HG03558 (cell line): ENCODE data around the gene NOTCH3.

ENCODE experiments used
- ATAC-seq: cut with Tn5 transposase; IDR thresholded peaks from one replicate; pipeline ENCODE4 v1.9.1; 2021; ENCODE audit warnings: moderate number of reproducible peaks; ENCODE audit not compliant: unreplicated experiment; ENCODE audit errors: extremely low read depth

Gene NOTCH3

DNA sequence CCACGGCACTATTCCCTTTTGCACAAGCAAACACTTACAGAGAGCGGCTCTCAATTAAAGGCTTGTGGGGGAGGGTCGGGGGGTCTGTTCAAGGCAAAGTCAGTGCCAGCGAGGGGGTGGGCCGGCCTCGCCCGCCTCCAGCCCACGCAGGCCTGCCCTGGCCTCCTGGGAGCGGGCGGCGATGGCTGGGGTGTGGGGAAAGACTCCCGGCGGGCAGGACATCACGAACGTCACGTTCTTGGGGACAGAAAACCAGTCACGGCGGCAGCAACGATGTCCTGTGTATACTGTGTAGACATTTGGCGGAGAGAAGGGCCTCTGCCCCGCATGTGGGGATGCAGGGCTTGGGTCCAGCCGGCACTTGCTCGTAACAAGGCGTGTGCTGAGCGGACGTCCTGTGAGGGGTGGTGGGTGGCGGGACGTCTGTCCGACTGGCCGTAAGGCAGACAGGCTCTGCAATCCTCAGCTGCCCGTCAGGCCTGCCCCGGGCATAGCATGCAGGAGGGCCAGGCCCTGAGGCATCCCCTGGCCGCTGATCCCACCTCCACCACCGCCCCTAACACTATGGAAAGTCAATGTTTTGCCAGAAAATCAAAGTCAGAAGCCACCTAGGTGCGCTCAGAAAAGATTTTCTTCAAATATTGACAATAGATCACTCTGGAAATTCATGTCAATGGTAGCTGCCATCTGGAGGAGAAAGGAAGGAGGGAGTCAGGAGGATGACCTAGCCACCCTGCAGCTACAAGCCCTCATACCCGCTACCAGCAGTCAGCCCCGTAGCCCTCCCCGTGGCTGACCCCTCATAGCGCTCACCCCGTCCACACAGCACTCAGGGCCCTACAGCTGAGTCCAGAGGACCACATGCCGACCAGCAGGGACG is 37.2 kb upstream of the NOTCH3 start:
- no peak for ATAC-seq

DNA sequence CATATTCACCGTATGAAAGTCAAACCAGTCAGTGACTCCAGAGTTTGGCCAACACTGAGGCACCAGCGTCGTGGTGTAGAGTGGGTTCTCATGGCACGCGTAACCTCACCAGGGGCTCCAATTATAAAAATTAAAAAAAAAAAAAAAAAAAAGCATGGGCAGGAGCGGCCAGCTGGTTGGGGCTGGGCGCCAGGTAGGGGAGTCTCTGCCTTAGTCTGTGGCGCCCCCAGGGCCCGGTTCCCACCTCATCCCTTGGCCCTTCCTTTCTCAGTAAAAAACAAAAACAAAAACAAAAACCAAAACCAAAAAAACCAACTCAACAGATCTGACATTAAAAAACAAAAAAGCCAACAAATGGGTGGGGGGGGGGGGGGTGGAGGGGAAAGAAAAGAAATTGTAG is 36.1 kb upstream of the NOTCH3 start:
- no peak for ATAC-seq

DNA sequence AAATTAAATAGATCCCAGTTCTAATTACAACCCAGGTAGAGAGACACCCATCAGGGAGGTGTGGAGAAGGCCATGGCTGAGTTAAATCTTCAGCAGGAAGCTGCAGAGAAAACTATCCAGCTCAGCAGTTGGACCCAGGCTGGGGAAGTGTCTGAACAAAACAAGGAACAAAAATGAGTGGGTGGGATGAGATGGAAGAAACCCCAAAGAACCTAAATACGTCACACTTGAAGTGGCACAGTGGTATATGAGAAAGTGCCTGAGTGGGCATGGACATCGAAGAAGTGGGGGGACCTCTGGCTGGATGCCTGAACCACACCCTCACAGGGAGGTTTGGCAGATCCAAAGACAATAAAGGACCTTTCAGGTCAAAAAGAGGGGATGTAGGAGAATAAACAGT is 35.0 kb upstream of the NOTCH3 start:
- no peak for ATAC-seq

DNA sequence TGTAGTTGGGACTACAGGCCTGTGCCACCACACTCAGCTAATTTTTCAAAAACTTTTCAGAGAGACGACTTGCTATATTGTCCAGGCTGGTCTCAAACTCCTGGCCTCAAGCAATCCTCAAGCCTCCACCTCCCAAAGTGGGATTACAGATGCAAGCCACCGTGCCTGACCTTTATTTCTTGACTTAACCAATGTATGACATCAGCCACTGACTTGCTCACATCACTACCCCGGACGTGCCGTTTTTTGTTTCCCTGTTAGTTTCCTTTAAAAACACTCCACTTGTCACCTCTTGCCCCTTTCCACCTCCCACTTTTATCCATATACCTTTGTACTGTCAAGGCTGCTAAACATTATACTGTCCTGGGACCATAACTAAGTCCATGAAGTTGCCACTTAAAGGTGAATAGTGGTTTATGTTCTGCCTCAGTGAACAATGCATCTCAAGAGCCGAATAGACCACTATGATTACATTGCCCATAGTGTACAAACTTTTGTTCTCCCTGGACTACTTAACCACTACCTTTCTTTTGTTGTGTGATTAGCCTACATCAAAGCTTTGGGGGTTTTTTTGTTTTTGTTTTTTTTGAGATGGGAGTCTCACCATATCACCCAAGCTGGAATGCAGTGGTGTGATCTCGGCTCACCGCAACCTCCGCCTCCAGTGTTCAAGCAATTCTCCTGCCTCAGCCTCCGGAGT is 33.8 kb upstream of the NOTCH3 start:
- ATAC-seq: no peak

DNA sequence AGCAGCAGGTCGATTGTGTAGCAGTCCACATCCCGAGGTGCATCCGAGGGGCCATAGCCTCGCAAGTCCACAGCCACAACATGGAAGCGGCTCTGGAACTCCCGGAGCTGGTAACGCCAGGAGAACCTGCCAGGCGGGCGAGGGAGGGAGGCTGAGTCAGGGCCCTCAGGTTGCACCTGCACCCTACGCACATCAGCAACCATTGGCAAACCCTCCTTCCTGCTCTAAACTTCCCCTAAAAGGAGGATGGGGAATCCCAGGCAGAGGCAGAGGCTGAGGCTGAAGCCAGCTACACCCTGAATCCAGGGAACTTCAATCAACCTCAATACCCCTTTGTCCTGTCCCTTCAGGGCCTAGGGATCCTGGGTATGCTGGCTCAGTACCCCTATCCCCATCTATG is 30.5 kb upstream of the NOTCH3 start:
- no peak for ATAC-seq

DNA sequence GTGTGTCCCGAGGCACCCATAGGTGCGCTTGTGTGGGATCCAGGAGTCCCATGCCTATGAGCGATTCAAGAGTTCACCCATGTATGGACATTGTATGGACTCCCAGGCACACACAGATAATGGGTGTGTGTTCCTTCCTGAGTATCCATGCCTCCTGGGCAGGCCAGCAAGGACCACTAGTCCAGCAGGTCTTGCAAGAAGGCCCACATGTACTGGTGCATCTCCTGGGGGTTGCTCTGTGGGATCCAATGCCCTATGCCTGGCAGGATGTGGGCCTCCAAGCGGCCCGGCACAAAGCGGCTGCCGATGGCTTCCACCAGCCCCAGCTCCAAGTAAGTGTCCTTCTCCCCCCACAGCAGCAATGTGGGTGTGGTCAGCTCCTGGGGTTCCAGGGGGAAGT is 26.5 kb upstream of the NOTCH3 start:
- no peak for ATAC-seq

DNA sequence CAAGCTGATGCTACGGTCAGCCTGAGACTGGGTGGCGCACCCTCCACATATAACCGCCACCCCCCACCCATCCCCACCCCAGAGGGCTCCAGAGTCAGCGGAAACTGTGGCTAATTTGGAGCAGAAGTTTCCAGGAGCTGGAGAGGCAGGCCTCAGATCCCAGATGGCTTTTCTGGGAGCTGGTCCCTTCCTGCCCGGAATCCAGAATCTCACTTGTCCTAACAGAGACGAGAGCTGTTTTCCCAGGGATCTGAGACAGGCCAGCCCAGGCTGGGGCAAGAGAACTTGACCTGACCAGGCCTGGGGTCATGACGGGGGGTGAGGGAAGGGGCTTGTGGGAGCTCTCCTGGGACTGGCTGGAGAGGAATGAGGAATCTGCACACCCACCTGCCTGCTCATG is 25.0 kb upstream of the NOTCH3 start:
- no peak for ATAC-seq

DNA sequence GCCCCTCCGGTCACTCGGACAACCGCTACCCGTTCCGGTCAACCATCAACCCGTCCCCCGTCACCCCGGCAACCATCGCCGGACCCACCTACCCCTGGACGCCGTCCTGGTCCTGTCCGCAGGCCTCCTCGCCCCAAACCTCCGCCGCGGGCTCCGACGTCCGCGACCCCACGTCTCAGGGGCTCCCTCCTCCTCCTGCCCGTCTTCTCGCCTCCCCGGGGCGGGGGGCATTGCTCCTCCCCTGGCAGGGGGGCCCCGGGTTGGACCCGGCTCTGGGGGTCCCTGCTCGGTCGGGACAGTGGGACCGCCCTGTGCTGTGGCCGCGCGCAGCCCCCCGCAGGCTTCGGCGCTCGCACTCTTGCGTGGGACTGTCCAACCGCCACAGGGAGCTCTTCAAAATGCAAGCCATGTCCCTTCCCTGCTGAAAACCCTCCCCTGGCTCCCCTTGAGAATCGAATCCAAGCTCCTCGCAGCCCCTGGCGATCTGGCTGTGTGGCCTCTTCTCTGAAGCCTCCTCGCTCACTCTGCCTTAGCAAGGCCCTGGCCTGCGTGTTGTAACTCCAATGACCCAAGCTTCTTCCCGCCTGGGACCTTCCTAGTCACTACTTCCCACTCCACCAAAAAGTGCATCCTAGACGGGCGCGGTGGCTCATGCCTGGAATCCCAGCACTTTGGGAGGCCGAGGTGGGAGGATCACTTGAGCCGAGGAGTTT is 23.0 kb upstream of the NOTCH3 start:
- no peak for ATAC-seq

DNA sequence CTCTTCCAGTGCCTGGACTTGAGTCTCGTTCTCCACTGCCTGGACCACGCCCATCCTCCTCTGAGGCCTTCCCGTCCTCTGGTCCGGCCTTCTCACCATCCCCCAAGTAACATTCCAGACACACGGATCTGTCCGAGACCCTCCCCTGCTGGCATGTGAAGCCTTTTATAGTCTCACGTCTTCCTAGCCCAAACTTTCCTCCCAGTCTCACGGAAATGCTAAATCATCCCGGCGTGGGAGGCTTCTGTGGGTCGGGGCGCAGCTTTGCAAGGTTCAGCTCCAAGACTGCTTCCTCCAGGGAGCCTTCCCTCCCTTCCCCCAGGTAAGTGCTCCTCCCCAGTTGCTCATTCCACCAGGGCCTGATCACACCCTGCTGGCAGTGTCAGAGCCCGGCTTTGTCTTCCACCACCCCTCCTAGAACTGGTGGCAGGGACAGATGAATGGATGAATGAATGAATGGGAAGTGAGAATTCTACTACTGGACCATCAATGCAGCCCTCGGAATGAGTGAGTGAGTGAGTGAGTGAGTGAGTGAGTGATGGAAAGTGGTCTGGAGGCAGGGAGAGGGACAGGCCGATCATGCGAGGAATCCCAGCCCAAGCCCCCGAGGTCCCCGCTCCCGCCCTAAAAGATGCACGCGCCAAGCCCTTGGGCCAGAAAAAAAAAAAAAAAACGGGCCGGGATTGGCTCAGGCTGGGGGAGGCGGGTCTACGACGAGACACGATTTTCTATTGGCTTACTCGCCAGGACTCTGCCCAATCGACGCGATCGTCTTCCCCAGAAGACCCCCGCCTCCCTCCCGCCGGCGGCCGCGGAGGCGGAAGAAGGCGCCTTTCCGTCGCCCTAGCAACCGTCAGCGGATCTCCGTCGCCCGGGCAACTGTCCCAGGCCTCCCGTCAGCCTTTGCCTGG is 22.2 kb upstream of the NOTCH3 start:
- ATAC-seq: no peak

DNA sequence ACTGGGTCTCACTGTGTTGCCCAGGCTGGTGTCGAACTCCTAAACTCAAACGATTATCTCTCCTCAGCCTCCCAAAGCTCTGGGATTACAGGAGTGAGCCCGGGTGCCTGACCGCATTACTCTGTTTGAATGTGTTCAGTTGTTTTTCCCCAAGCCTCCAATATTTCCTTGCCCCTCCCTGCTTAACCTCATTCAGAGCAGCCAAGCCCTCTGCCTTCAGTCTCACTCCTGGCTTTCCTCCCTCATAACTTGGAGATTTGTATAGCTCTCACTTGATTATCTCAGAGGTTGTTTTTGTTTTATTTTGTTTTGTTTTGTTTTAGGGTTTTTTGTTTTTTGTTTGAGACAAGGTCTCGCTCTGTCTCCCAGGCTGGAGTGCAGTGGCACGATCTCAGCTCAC is 20.0 kb upstream of the NOTCH3 start:
- no peak for ATAC-seq

DNA sequence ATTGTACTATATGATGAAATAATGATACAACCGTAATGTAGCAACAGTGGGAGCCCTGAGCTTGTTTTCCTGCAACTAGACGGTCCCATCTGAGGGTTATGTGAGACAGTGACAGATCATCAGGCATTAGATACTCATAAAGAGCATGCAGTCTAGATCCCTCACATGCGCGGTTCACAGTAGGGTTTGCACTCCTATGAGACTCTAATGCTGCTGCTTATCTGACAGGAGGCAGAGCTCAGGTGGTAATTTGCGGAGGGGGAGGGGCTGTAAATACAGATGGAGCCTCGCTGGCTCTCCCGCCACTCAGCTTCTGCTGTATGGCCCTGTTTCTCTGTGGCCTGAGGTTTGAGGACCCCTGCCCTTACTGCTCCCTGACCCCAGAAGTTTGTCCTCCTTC is 17.7 kb upstream of the NOTCH3 start:
- no peak for ATAC-seq

DNA sequence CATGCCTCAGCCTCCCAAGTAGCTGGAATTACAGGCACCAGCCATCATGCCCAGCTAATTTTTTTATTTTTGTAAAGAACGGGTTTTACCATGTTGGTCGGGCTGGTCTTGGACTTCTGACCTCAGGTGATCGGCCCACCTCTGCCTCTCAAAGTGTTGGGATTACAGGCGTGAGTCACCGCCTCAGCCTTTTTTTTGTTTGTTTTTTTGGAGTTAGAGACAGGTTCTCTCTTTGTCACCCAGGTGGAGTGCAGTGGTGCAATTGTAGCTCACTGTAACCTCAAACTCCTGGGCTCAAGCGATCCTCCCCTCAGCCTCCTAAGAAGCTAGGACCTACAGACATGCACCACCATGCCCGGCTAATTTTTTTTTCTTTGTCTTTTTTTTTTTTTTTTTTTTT is 15.6 kb upstream of the NOTCH3 start:
- no peak for ATAC-seq

DNA sequence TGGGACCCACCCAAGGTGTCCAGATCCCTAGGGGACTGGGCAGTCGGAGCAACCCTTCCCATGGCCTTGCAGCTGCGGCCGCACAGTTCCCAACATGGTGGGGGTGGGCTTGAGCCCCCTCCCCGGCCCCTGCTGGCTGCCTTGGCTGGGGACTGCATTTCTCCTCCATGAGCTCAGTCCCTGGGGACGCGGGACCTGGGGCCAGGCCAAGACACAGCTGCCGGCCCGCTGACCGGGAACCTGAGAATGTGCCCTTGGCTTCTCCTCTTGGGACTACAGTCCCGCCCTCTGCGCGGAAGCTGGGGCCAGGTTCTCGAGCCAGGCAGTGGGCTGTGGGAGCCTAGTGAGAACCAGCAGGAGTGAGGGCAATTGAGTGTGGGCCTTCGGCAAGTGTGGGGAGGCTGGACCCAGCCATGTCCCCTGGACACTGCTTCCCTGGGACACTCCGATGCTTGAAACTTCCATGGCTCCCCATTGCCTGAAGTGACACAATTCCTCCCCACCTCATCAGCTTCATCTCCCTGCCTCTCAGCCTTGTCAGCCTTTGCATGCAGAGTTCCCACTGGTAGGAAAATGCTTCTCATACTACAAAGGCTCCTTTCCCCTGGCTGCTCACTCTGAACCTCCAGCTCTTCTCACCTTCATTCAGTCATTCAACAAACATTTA is 13.1 kb upstream of the NOTCH3 start:
- ATAC-seq: no peak

DNA sequence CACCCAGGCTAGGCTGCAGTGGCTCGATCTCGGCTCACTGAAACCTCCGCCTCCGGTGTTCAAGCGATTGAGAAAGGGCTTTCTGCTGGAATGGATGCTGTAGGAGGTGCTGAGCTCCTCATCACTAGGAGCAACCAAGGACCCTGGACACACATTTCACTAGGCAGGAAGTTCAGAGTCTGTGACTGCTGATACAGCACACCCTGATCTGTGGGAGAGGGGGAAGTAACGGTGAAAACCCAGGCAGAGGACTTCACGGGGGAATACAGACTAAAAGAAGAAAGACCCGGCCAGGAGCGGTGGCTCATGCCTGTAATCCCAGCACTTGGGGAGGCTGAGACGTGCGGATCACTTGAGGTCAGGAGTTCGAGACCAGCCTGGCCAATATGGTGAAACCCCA is 11.9 kb upstream of the NOTCH3 start:
- no peak for ATAC-seq

DNA sequence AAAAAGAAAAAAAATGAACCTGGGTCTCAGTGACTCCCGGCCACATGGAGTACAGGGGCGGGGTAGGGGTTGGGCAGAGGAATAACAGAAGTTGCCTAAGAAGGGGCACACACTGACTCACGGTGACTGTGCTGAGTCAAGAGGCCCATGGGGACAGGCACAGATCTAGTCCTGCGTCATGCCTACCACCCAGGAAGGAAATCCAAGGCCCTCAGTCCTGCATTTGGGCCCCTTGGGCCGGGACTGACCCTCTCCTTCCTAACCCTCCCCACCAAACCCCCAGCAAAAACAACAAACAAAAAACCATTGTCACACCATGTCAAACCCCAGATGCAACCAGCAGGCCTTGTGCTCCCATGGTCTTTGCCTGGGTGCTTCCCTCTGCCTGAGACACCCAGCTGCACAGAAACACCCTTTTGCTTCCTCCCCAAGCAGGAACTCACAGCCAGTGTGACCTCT is 9.6 kb upstream of the NOTCH3 start:
- ATAC-seq: no peak

DNA sequence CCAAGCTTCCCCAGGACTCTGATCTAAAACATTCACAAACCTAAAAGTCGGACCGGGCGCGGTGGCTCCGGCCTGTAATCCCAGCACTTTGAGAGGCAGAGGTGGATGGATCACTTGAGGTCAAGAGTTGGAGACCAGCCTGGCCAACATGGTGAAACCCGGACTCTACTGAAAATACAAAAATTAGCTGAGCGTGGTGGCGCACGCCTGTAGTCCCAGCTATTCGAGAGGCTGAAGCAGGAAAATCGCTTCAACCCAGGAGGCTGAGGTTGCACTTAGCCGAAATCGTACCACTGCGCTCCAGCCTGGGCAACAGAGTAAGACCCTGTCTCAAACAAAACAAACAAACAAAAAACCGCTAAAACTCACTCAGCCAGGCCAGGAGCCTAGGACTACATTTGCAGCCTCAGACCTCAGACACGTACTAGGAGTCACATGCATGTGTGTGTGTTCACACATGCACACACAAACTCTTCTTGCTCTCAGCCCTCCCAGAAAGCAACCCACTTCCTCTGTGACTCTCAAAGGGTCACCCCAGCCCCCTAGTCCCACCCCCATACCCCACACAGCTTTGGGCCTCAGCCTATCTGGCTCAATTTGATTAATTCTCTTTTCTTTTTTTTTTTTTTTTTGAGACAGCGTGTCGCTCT is 704 bp upstream of the NOTCH3 start:
- ATAC-seq: no peak

DNA sequence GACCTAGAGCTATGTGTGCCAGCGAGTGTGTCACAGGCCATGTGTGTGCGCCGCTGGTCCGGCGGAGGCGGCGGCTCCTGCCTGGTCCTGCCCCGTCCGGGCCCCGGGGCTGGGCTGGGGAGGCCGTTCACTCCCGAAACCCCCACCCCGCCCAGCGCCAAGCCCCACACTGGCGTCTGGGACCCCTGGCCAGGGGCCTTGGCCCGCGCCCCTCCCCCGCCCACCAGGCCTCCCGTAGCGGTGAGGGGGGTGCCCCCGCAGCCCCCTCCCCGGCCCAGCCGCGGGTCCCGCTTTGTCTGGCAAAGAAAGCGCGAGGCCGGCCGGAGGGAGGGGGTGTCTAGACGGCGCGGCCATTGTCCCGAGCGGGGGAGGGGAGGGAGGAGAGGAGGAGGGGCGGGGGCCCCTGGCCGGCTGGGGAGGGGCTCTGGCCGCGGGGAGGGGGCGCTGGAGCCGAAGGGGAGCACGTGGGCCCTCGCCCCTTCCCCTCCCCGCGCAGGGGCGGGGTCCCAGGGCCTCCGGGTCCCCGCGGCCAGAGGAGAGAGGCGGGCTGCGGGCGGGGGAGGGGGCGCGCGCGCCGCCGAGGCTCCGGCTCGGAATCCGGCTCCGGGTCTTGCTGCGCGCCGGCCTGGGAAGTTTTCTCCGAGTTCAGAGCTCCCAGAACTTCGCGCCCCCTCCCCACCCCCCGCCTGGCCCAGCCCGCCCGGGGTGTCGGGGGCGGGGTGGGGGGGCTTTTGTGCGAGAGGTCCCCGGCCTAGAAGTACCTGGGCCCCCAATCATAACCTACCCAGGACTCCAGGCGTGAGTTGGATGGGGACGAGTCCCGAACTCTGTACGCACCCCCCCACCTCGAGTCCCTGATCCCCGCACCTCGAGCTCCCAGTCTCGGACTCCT is 888 bp downstream of the NOTCH3 start:
- no peak for ATAC-seq
